GM03348 (cell line): ENCODE measurements around the gene S100P.
A peak's percentile ranks its signal among the peaks of the same experiment; 100 is the strongest.
"Not testable (repeated sequence)": the region's sequence is repeated elsewhere in the genome, so short reads cannot be mapped to it uniquely, and the experiment has no call there.

ENCODE experiments used
- DNase-seq: peaks from one replicate; pipeline ENCODE4 v3.0.0; 2012; ENCODE audit warnings: low spot score

S100P gene

GRCh38 chr4:6724421-6725111, 30.9 kb downstream of the S100P start:
- no peak for DNase-seq

GRCh38 chr4:6725427-6725961, 31.8 kb downstream of the S100P start:
- not testable (repeated sequence) for DNase-seq

- DNase-seq: no peak
Measured at GRCh38 chr4:6727081-6727942, 33.6 kb downstream of the S100P start.

- DNase-seq: no peak
Measured at GRCh38 chr4:6727943-6728250, 34.2 kb downstream of the S100P start.

- no peak for DNase-seq
Measured at GRCh38 chr4:6728320-6729029, 34.8 kb downstream of the S100P start.

- DNase-seq: no peak
Measured at GRCh38 chr4:6730603-6731317, 37.1 kb downstream of the S100P start.

GRCh38 chr4:6731318-6731675, 37.6 kb downstream of the S100P start:
- no peak for DNase-seq

GRCh38 chr4:6731780-6732179, 38.1 kb downstream of the S100P start:
- DNase-seq: no peak

GRCh38 chr4:6732441-6733357, 39.0 kb downstream of the S100P start:
- peak; percentile 94 for DNase-seq

GRCh38 chr4:6733358-6734164, 39.9 kb downstream of the S100P start:
- no peak for DNase-seq

- DNase-seq: no peak
Measured at GRCh38 chr4:6734165-6734786, 40.6 kb downstream of the S100P start.

- no peak for DNase-seq
Measured at GRCh38 chr4:6739920-6740319, 46.2 kb downstream of the S100P start.

- DNase-seq: no peak
Measured at GRCh38 chr4:6740347-6740746, 46.7 kb downstream of the S100P start.

- no peak for DNase-seq
Measured at GRCh38 chr4:6742507-6742906, 48.8 kb downstream of the S100P start.

- no peak for DNase-seq
Measured at GRCh38 chr4:6742989-6743388, 49.3 kb downstream of the S100P start.
